Esophagus squamous epithelium (tissue), 5 donors: ENCODE results near the gene RBM46. TPM values are rescaled to one million over a fixed set of nuclear protein-coding genes. Genes with fewer than 3 reads are reported as not detected.
A peak's percentile ranks its signal among the peaks of the same experiment; 100 is the strongest.

Experiments
- DNase-seq: peaks from one replicate; lab custom pipeline; 2025; lab: John Stamatoyannopoulos, UW
- H3K27ac ChIP-seq, 4 donors: fragments of 200-600 bp; sonication (generic); one replicate each; pipeline ENCODE4 v1.5.1; 2016 to 2019; ENCODE audit warnings: mild to moderate bottlenecking in 1 of 4
- H3K27me3 ChIP-seq, 4 donors: fragments of 200-600 bp; sonication (generic); 1 replicate in 3 of 4; 2 replicates in 1 of 4; pipeline versions ENCODE4 v1.5.1 to v1.6.0; 2017 to 2021; ENCODE audit warnings: antibody characterized with exemption in 1 of 4
- H3K36me3 ChIP-seq, 3 donors: fragments of 200-600 bp; sonication (generic); one replicate each; pipeline ENCODE4 v1.5.1; 2016 to 2019
- H3K4me1 ChIP-seq, 3 donors: fragments of 200-600 bp; sonication (generic); one replicate each; pipeline ENCODE4 v1.5.1; 2017 to 2019
- H3K4me3 ChIP-seq, 4 donors: fragments of 200-600 bp; sonication (generic); 1 replicate in 3 of 4; 2 replicates in 1 of 4; pipeline ENCODE4 v1.5.1; 2016 to 2019; ENCODE audit warnings: mild to moderate bottlenecking in 2 of 4, moderate library complexity in 1 of 4
- H3K9me3 ChIP-seq, 3 donors: fragments of 200-600 bp; sonication (generic); one replicate each; pipeline ENCODE4 v1.5.1; 2016 to 2019
- POLR2A ChIP-seq, 4 donors: fragments of 450-650 bp; IDR thresholded peaks; one replicate each; pipeline ENCODE4 v1.6.1; 2017; ENCODE audit warnings: antibody characterized with exemption in 4 of 4, mild to moderate bottlenecking in 4 of 4, moderate library complexity in 3 of 4
- WGBS, 2 donors: methylation state at CpG; one replicate each; pipeline ENCODE4 v1.1.5; 2018; 5-methylcytosine and 5-hydroxymethylcytosine counted together
- intact Hi-C: fragments of 100-400 bp; cut with DNase I; formaldehyde crosslinking; loops from one replicate; pipeline ENCODE4 v1.15.0; 2022
- total RNA-seq, 4 donors: library from RNA; depleted of rRNA; stranded (reverse); fragments of >200 nt; gene quantifications; one replicate each; pipeline ENCODE4 v1.1.0, GENCODE V29; 2016
- TF ChIP-seq, protein P1 (sequence below), 6 experiments: fragments of 450-650 bp in 4 of 6; fragments of 200-600 bp in 2 of 6; sonication (generic) in 2 of 6; IDR thresholded peaks; one replicate each; pipeline ENCODE4 v1.5.1; 2016 to 2019; ENCODE audit warnings: antibody characterized with exemption in 6 of 6, mild to moderate bottlenecking in 4 of 6, moderate library complexity in 4 of 6
- donor health status: DM: yes; HTN: yes; CAD: no.

RBM46 gene
- total RNA-seq, 4 donors from 2014 or later, result not detected

DNA sequence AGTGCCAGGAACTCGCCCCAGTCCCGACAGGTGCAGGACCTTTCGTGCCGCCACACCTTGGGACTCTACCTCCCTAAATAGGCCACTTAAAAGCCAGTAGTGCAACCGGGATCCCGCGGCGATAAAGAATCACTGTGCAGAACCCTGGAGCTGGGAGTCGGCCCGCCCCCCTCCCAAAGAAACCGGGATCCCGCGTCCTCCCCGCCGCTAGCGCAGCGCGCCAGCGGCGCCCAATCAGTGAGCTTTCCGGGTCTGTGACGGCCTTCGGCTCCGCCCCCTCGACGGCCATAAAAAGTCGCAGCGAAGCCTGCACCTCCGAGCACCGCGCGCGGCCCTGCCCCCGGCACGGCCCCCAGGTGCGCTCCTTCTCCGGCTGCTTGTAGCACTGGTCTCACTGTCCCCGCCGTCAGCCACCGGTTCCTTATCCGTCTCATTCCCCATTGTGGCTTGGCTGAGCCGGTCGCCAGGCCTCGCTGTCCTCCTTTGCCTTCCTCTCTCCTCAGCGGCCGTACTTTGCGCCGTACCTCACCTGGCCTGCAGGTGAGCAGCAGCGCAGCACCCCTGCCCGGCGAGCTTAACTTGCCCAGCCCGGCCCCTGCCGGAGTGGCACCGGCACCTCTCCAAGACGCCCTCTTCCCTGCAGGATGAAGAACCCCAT is 37.3 kb upstream of the RBM46 start, which contains the start of gene LRAT:
LRAT (plus strand) TSS at position 318 of the 658 bp plus-strand sequence; CDS start at position 645, 327 bp downstream.
- no peak for DNase-seq
- H3K4me1 ChIP-seq, result peaks cover 16 to 36% (median 20%) of the 10 kb centered on the region in 3 donors
- no peaks in the 10 kb centered on the region for H3K9me3 ChIP-seq
- intact Hi-C loops, result no loop called here
- no peak for TF ChIP-seq POLR2A (IDR thresholded peaks at IDR 0.05)
- TF ChIP-seq, protein P1, sequence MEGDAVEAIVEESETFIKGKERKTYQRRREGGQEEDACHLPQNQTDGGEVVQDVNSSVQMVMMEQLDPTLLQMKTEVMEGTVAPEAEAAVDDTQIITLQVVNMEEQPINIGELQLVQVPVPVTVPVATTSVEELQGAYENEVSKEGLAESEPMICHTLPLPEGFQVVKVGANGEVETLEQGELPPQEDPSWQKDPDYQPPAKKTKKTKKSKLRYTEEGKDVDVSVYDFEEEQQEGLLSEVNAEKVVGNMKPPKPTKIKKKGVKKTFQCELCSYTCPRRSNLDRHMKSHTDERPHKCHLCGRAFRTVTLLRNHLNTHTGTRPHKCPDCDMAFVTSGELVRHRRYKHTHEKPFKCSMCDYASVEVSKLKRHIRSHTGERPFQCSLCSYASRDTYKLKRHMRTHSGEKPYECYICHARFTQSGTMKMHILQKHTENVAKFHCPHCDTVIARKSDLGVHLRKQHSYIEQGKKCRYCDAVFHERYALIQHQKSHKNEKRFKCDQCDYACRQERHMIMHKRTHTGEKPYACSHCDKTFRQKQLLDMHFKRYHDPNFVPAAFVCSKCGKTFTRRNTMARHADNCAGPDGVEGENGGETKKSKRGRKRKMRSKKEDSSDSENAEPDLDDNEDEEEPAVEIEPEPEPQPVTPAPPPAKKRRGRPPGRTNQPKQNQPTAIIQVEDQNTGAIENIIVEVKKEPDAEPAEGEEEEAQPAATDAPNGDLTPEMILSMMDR (IDR thresholded peaks at IDR 0.05), result peak in 5 of 6 experiments; percentile 9 to 59 (median 24)
- H3K27me3 ChIP-seq, result peaks cover 0 to 85% (median 13%) of the 10 kb centered on the region in 4 donors
- peak within 1 kb of the TSS; percentile 45 to 71 (median 54) for H3K4me3 ChIP-seq
- no peaks in the 10 kb centered on the region for H3K36me3 ChIP-seq
- WGBS, 2 donors, result 0 to 3% methylated on average over 4 to 12 of the region's 55 CpGs
- no peak within 1 kb of the TSS for H3K27ac ChIP-seq

DNA sequence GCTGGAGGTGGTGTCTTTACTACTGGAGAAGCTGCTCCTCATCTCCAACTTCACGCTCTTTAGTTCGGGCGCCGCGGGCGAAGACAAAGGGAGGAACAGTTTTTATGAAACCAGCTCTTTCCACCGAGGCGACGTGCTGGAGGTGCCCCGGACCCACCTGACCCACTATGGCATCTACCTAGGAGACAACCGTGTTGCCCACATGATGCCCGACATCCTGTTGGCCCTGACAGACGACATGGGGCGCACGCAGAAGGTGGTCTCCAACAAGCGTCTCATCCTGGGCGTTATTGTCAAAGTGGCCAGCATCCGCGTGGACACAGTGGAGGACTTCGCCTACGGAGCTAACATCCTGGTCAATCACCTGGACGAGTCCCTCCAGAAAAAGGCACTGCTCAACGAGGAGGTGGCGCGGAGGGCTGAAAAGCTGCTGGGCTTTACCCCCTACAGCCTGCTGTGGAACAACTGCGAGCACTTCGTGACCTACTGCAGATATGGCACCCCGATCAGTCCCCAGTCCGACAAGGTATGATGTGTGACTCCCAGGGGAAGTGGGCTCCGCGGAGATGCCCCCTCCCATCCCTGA is 36.6 kb upstream of the RBM46 start:
- 20 to 21% methylated on average over 12 to 16 of the region's 31 CpGs for WGBS, 2 donors
- intact Hi-C loops, result no loop called here
- TF ChIP-seq POLR2A (IDR thresholded peaks at IDR 0.05), result no peak
- TF ChIP-seq, protein P1 (IDR thresholded peaks at IDR 0.05), result peak in 1 of 6 experiments; percentile 0
- peaks cover 16 to 36% (median 20%) of the 10 kb centered on the region in 3 donors for H3K4me1 ChIP-seq
- no peaks in the 10 kb centered on the region for H3K9me3 ChIP-seq
- H3K27me3 ChIP-seq, result peaks cover 0 to 90% (median 13%) of the 10 kb centered on the region in 4 donors
- H3K4me3 ChIP-seq, result peak overlapping the region; percentile 45 to 71 (median 54)
- no peak for DNase-seq
- no peaks in the 10 kb centered on the region for H3K36me3 ChIP-seq
- no peak overlapping the region for H3K27ac ChIP-seq

DNA sequence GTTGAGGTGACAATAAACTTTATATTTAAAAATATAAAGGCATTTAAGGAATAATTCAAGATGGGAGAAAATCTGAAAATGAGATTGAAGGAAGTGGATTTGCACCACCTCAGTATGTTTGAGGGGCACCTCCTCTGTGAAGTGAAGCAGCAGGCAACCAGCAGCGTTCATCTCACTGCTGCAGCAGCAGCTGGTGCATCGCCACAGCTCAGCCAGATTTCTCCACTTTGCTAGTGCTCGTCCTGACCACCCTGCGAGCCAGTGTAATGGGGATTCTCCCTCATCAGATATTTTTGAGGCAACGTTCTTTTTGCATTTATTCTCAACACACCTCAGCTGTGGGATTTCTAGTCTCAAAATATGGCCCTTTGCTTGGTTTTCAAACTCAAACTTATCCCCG is 23.4 kb upstream of the RBM46 start:
- TF ChIP-seq, protein P1 (IDR thresholded peaks at IDR 0.05), result no peak
- no peak for TF ChIP-seq POLR2A (IDR thresholded peaks at IDR 0.05)
- no peaks in the 10 kb centered on the region for H3K36me3 ChIP-seq
- no peak for DNase-seq
- WGBS, 2 donors, result 68 to 79% methylated on average over 6 of the region's 6 CpGs
- no peak overlapping the region for H3K27ac ChIP-seq
- intact Hi-C loops, result no loop called here
- no peak overlapping the region for H3K4me3 ChIP-seq
- H3K27me3 ChIP-seq, result peaks cover 0 to 13% (median 0%) of the 10 kb centered on the region in 4 donors
- H3K9me3 ChIP-seq, result no peaks in the 10 kb centered on the region
- H3K4me1 ChIP-seq, result no peaks in the 10 kb centered on the region

DNA sequence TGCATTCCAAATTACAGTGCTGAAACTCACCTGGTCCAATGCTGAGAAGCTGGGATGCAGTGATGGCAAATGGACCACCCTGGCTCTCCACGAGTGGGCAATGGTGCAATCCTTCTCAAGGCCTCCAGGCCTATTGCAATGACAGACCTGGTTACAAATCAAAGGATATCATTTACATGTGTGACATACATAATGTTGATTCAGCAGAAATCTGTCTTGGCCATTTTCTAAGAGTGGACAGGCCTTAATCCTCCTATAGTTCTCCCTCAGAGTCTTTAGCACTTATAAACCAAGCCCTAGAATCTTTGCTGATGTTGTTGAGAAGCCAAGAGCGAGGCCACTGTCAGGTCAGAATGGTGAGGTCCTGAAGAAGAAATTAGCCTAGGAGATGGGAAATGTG is 20.2 kb upstream of the RBM46 start:
- TF ChIP-seq, protein P1 (IDR thresholded peaks at IDR 0.05), result no peak
- no peak for TF ChIP-seq POLR2A (IDR thresholded peaks at IDR 0.05)
- no peaks in the 10 kb centered on the region for H3K4me1 ChIP-seq
- H3K27ac ChIP-seq, result no peak overlapping the region
- H3K36me3 ChIP-seq, result no peaks in the 10 kb centered on the region
- H3K9me3 ChIP-seq, result no peaks in the 10 kb centered on the region
- 58 to 85% methylated on average over 2 of the region's 2 CpGs for WGBS, 2 donors
- intact Hi-C loops, result no loop called here
- H3K4me3 ChIP-seq, result no peak overlapping the region
- H3K27me3 ChIP-seq, result peaks cover 0 to 9% (median 0%) of the 10 kb centered on the region in 4 donors
- DNase-seq, result no peak

DNA sequence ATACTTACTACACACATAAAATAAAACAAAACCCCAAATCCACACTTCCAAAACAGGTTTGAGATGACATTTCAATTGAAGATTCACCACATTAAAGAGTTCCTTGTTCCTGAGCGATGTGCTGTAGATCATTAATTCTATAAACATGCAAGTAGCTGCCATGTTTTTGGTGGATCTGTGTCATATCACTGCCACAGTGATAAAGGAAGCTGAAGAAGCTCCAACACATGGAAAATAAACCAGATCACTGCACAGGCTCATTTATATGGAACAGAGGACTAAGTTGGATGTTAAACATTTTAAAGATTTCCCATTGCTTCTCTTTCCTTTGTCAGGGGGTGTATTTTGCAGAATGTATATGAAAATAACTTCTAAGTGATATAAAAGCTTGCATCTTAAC is 2.8 kb upstream of the RBM46 start:
- no peaks in the 10 kb centered on the region for H3K36me3 ChIP-seq
- H3K9me3 ChIP-seq, result no peaks in the 10 kb centered on the region
- peaks cover 0 to 15% (median 0%) of the 10 kb centered on the region in 4 donors for H3K27me3 ChIP-seq
- 78 to 84% methylated on average over 1 of the region's 1 CpG for WGBS, 2 donors
- no peaks in the 10 kb centered on the region for H3K4me1 ChIP-seq
- DNase-seq, result no peak
- TF ChIP-seq, protein P1 (IDR thresholded peaks at IDR 0.05), result no peak
- no peak for TF ChIP-seq POLR2A (IDR thresholded peaks at IDR 0.05)
- H3K4me3 ChIP-seq, result no peak overlapping the region
- H3K27ac ChIP-seq, result no peak overlapping the region
- intact Hi-C loops, result no loop called here
